ENCODE data around the gene DDA1. TPM values are rescaled to one million over a fixed set of nuclear protein-coding genes. Genes with fewer than 3 reads are reported as not detected.
A peak's percentile ranks its signal among the peaks of the same experiment; 100 is the strongest.

The DDA1 gene
- total and polyA plus RNA-seq, 9 of the 15 experiments (the other 6 are each of a cell fraction or from before 2014, with no cell fraction given): 1.4 to 83.8 (median 33.8) TPM

DNA sequence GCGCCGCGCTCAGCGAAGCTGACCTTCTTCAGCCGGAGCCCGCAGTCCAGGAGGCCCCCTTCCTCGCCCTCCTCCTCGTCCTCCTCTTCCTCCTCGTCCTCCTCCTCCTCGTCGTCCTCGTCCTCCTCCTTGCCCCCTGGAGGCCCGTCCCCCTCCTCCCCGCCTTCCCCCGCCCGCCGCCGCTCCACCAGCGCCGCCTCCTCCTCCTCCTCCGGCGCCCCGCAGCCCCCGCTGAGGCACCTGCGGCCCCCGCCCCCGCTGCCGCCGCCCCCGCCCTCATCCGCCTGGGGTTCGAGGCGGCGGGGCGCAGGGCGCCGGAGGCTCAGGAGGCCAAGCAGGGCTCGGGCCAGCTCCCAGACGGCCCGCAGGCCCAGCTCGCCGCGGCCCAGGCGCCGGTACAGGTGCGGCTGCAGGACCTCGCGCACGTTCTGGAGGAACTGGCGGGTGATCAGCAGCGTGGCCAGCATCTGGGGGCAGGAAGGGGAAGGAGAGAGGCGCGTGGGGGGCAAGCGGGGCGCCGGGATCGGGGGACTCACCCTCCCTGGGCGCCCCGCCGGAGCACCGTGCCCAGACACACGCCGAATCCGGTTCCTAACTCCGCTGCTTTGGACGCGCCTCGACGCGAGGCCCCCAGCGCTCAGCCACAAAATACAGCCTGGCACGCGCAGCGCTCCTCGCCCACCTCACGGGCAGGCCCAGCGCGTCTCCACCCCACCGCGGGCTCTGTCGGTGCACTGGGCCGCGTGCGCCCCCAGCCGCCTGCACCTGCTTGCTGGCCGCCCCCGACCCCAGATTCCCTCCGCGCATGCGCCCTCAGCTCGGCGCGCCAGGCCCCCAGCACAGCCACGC lies 19.4 kb downstream of the DDA1 start:
- in situ Hi-C loops (cut with MboI): no loop called here
- Histone ChIP-seq H3K9me3 (replicated peaks; ENCODE audit: control insufficient read depth, insufficient read depth, low read depth, low read length) (no peaks in the 10 kb centered on the region; the same call in 1 of the 2 replicates), H3K4me2 (ENCODE audit: insufficient read depth, low read length) (peak overlapping the region; percentile 60), H3K9ac (ENCODE audit: insufficient read depth in 1 of 2, low read depth in 2 of 2, low read length in 2 of 2) (peak overlapping the region; percentile 46 to 86; a peak in 3 of 4 replicates), H3K9me1 (ENCODE audit: control insufficient read depth, insufficient read depth, low read length) (peaks cover 4% of the 10 kb centered on the region), H3K79me2 (ENCODE audit: control insufficient read depth, insufficient read depth, low read length) (no peaks in the 10 kb centered on the region), H4K20me1 (replicated peaks; ENCODE audit: control insufficient read depth, insufficient read depth, low read length) (no peaks in the 10 kb centered on the region; the same call in 1 of the 2 replicates), H3K27ac (ENCODE audit: extremely low read depth, low read depth, low read length) (0 out of 3 replicates have a peak overlapping the region, but pooled peaks have one; percentile 48), H3K4me3 (peak overlapping the region; percentile 44), H2AFZ (ENCODE audit: low read depth, low read length) (peak overlapping the region; percentile 65), H3K36me3 (ENCODE audit: control insufficient read depth, insufficient read depth, low read length) (peaks cover 10% of the 10 kb centered on the region; the same call in 1 of the 3 replicates), H3K27me3 (ENCODE audit: control insufficient read depth in 2 of 2, insufficient read depth in 2 of 2, low read length in 2 of 2) (no peaks in the 10 kb centered on the region), H3K4me1 (replicated peaks in 1 of 2; ENCODE audit: control insufficient read depth in 2 of 2, insufficient read depth in 2 of 2, low read length in 2 of 2) (peaks cover 15 to 64% of the 10 kb centered on the region in 2 experiments; a peak in 4 of 5 replicates)
- no TSS peak for BruUV-seq (replicated peaks)
- intact Hi-C loops (cut with micrococcal nuclease): no loop called here
- DNase-seq (ENCODE audit: extremely low read depth in 1 of 4, low spot score in 3 of 4) (peak in 3 of 4 experiments; percentile 21 to 63 (median 61)), ATAC-seq (no peak), FAIRE-seq (no peak)
- POLR2A ChIA-PET: no interaction called here
- 69% methylated on average over 11 of the region's 94 CpGs for WGBS (ENCODE audit: insufficient coverage, low coverage, missing lambda C conversion rate)
- CTCF ChIA-PET (ENCODE audit: low intra/inter-chr PET ratio): no interaction called here
- TF ChIP-seq RFX7 (CRISPR knock-in tag; IDR thresholded peaks at IDR 0.05): no peak
- no peak for TF ChIP-seq CCAR2 (IDR thresholded peaks at IDR 0.05; ENCODE audit: low read depth, low read length)
- TF ChIP-seq TOE1 (IDR thresholded peaks at IDR 0.05; ENCODE audit: borderline replicate concordance): no peak
- TF ChIP-seq TOE1 (CRISPR knock-in tag; IDR thresholded peaks at IDR 0.05; ENCODE audit: borderline replicate concordance, low read depth): no peak
- no peak for TF ChIP-seq OTX1 (CRISPR knock-in tag; IDR thresholded peaks at IDR 0.05)
- TF ChIP-seq NR2C1 (IDR thresholded peaks at IDR 0.05): no peak
- no peak for TF ChIP-seq NR2C1 (tag; IDR thresholded peaks at IDR 0.05)
- TF ChIP-seq ZNF644 (tag; IDR thresholded peaks at IDR 0.05; ENCODE audit: low read depth): no peak
- no peak for TF ChIP-seq RBM17 (IDR thresholded peaks at IDR 0.05; ENCODE audit: borderline replicate concordance, low read depth, low read length)
- TF ChIP-seq, protein P1, sequence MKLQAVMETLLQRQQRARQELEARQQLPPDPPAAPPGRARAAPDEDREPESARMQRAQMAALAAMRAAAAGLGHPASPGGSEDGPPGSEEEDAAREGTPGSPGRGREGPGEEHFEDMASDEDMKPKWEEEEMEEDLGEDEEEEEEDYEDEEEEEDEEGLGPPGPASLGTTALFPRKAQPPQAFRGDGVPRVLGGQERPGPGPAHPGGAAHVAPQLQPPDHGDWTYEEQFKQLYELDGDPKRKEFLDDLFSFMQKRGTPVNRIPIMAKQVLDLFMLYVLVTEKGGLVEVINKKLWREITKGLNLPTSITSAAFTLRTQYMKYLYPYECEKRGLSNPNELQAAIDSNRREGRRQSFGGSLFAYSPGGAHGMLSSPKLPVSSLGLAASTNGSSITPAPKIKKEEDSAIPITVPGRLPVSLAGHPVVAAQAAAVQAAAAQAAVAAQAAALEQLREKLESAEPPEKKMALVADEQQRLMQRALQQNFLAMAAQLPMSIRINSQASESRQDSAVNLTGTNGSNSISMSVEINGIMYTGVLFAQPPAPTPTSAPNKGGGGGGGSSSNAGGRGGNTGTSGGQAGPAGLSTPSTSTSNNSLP (IDR thresholded peaks at IDR 0.05; ENCODE audit: borderline replicate concordance, low read depth, low read length): no peak
- TF ChIP-seq, protein P2, sequence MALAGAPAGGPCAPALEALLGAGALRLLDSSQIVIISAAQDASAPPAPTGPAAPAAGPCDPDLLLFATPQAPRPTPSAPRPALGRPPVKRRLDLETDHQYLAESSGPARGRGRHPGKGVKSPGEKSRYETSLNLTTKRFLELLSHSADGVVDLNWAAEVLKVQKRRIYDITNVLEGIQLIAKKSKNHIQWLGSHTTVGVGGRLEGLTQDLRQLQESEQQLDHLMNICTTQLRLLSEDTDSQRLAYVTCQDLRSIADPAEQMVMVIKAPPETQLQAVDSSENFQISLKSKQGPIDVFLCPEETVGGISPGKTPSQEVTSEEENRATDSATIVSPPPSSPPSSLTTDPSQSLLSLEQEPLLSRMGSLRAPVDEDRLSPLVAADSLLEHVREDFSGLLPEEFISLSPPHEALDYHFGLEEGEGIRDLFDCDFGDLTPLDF (CRISPR knock-in tag; IDR thresholded peaks at IDR 0.05): no peak
- no peak for TF ChIP-seq ZNF445 (CRISPR knock-in tag; IDR thresholded peaks at IDR 0.05; ENCODE audit: low read depth)
- no peak for TF ChIP-seq KHSRP (IDR thresholded peaks at IDR 0.05)
- TF ChIP-seq, protein P3, sequence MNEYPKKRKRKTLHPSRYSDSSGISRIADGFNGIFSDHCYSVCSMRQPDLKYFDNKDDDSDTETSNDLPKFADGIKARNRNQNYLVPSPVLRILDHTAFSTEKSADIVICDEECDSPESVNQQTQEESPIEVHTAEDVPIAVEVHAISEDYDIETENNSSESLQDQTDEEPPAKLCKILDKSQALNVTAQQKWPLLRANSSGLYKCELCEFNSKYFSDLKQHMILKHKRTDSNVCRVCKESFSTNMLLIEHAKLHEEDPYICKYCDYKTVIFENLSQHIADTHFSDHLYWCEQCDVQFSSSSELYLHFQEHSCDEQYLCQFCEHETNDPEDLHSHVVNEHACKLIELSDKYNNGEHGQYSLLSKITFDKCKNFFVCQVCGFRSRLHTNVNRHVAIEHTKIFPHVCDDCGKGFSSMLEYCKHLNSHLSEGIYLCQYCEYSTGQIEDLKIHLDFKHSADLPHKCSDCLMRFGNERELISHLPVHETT (CRISPR knock-in tag; conservative IDR thresholded peaks at IDR 0.05 in 1 of 2, IDR thresholded peaks at IDR 0.05 in 1 of 2): no peak
- TF ChIP-seq CC2D1A (IDR thresholded peaks at IDR 0.05): no peak
- no peak for TF ChIP-seq PRPF4 (IDR thresholded peaks at IDR 0.05; ENCODE audit: insufficient read depth, low read depth, low read length, poor library complexity, severe bottlenecking)
- 0 out of 2 replicates have a peak, but pooled peaks have one; percentile 19 for TF ChIP-seq RBFOX2 (IDR thresholded peaks at IDR 0.05; ENCODE audit: low read depth, low read length)
- no peak for TF ChIP-seq EZH2 (IDR thresholded peaks at IDR 0.05; ENCODE audit: borderline replicate concordance, low read depth, low read length)

Measured in K562 (cell line).